HepG2 (cell line): Measurements from ENCODE around the gene ALG8. TPM values are rescaled to one million over a fixed set of nuclear protein-coding genes. Genes with fewer than 3 reads are reported as not detected.

Experiments used
- ARHGAP35 ChIP-seq: sonication (generic); formaldehyde crosslinking; IDR thresholded peaks from 2 replicates; pipeline ENCODE4 v1.9.0; 2022; ENCODE audit warnings: mild to moderate bottlenecking, inconsistent platforms, moderate library complexity, missing genetic modification reagents, borderline replicate concordance
- CENPX ChIP-seq: sonication (generic); formaldehyde crosslinking; IDR thresholded peaks from 2 replicates; pipeline ENCODE4 v1.9.0; 2021; ENCODE audit warnings: mild to moderate bottlenecking, missing genetic modification reagents, moderate library complexity
- DNMT1 ChIP-seq: sonication (generic); formaldehyde crosslinking; IDR thresholded peaks from 2 replicates; pipeline ENCODE4 v1.5.1; 2020; ENCODE audit warnings: mild to moderate bottlenecking, missing genetic modification reagents
- DNMT3B ChIP-seq: conservative IDR thresholded peaks from 2 replicates; pipeline ENCODE4 v1.6.1; 2016; ENCODE audit warnings: missing biosample characterization, control low read depth
- HMG20A ChIP-seq: IDR thresholded peaks from 2 replicates; pipeline ENCODE4 v1.6.1; 2016; ENCODE audit warnings: borderline replicate concordance
- MXD3 ChIP-seq: IDR thresholded peaks from 2 replicates; pipeline ENCODE4 v1.6.1; 2016; ENCODE audit warnings: mild to moderate bottlenecking, missing biosample characterization, missing genetic modification reagents
- NKX3-1 ChIP-seq: sonication (generic); formaldehyde crosslinking; IDR thresholded peaks from 2 replicates; pipeline ENCODE4 v1.5.0; 2020; ENCODE audit warnings: missing genetic modification reagents
- NR2C2 ChIP-seq: sonication (generic); formaldehyde crosslinking; IDR thresholded peaks from 2 replicates; pipeline ENCODE4 v1.4.0; 2020; ENCODE audit warnings: missing genetic modification reagents, mild to moderate bottlenecking, moderate library complexity, borderline replicate concordance
- RAD21 ChIP-seq: fragments of 450-650 bp; formaldehyde crosslinking; IDR thresholded peaks from 2 replicates; pipeline ENCODE4 v1.5.0; 2020; ENCODE audit warnings: mild to moderate bottlenecking
- RXRB ChIP-seq: IDR thresholded peaks from 2 replicates; pipeline ENCODE4 v1.6.1; 2016; ENCODE audit warnings: borderline replicate concordance, missing genetic modification reagents, missing compliant biosample characterization
- SMARCC2 ChIP-seq: fragments of 450-650 bp; IDR thresholded peaks from 2 replicates; pipeline ENCODE4 v1.6.1; 2017; ENCODE audit warnings: antibody characterized with exemption, mild to moderate bottlenecking
- SOX6 ChIP-seq, 2 experiments: fragments of 450-650 bp in 1 of 2; sonication (generic) in 1 of 2; formaldehyde crosslinking in 1 of 2; IDR thresholded peaks; 2 replicates each; pipeline versions ENCODE4 v1.4.0 to v1.6.1; 2017 to 2020; ENCODE audit warnings: antibody characterized with exemption in 1 of 2, mild to moderate bottlenecking in 1 of 2, missing genetic modification reagents in 1 of 2
- SP2 ChIP-seq: sonication (generic); formaldehyde crosslinking; IDR thresholded peaks from 2 replicates; pipeline ENCODE4 v1.5.1; 2020; ENCODE audit warnings: mild to moderate bottlenecking, missing genetic modification reagents
- SP4 ChIP-seq: sonication (generic); formaldehyde crosslinking; IDR thresholded peaks from 2 replicates; pipeline ENCODE4 v1.8.1; 2023; ENCODE audit warnings: mild to moderate bottlenecking, missing genetic modification reagents
- WIZ ChIP-seq: sonication (generic); formaldehyde crosslinking; IDR thresholded peaks from 2 replicates; pipeline ENCODE4 v1.5.1; 2020; ENCODE audit warnings: mild to moderate bottlenecking, missing genetic modification reagents
- ZBTB1 ChIP-seq: sonication (generic); formaldehyde crosslinking; IDR thresholded peaks from 2 replicates; pipeline ENCODE4 v1.4.0; 2020; ENCODE audit warnings: missing genetic modification reagents, borderline replicate concordance
- ZBTB7A ChIP-seq: sonication (generic); formaldehyde crosslinking; IDR thresholded peaks from 2 replicates; pipeline ENCODE4 v1.8.0; 2022; ENCODE audit warnings: mild to moderate bottlenecking, missing genetic modification reagents
- ZNF160 ChIP-seq: sonication (generic); formaldehyde crosslinking; IDR thresholded peaks from 2 replicates; pipeline ENCODE4 v1.8.0; 2022; ENCODE audit warnings: mild to moderate bottlenecking, inconsistent platforms, missing genetic modification reagents
- ZNF414 ChIP-seq: sonication (generic); formaldehyde crosslinking; IDR thresholded peaks from 2 replicates; pipeline ENCODE4 v1.5.0; 2020; ENCODE audit warnings: missing genetic modification reagents
- ZNF891 ChIP-seq: sonication (generic); formaldehyde crosslinking; IDR thresholded peaks from 2 replicates; pipeline ENCODE4 v1.5.0; 2020; ENCODE audit warnings: mild to moderate bottlenecking, missing genetic modification reagents
- polyA plus RNA-seq, 8 experiments: library from polyadenylated mRNA; depleted of rRNA in 3 of 8; stranded (reverse) in 7 of 8; unstranded in 1 of 8; fragments of >200 nt; fragmentation: Illumina TruSeq in 4 of 8; extraction: Trizol in 4 of 8; gene quantifications; 2 replicates each; pipeline versions ENCODE4 v1.2.1 to v1.2.3, GENCODE V29; 2011 to 2016; ENCODE audit warnings: low read depth in 4 of 8, missing spikeins in 1 of 8, mixed read lengths in 1 of 8; ENCODE audit not compliant: insufficient read depth in 1 of 8
- total RNA-seq, 5 experiments: library from RNA; depleted of rRNA; stranded (reverse); fragments of >200 nt; fragmentation: Illumina TruSeq; extraction: Trizol; gene quantifications; 2 replicates each; pipeline ENCODE4 v1.2.3, GENCODE V29; 2016; ENCODE audit warnings: low read depth in 1 of 5
- TF ChIP-seq, protein P1 (sequence below): IDR thresholded peaks from 2 replicates; pipeline ENCODE4 v1.6.1; 2012; ENCODE audit warnings: low read length, improper control_type of control experiment
- TF ChIP-seq, protein P2 (sequence below): sonication (generic); formaldehyde crosslinking; IDR thresholded peaks from 2 replicates; pipeline ENCODE4 v1.8.0; 2022; ENCODE audit warnings: mild to moderate bottlenecking, missing genetic modification reagents; ENCODE audit not compliant: insufficient replicate concordance

Gene ALG8
- total and polyA plus RNA-seq, 2 of the 13 experiments (the other 11 are each of a cell fraction or from before 2014, with no cell fraction given) = 75.8 to 88.0 TPM

GRCh38 chr11:78188286-78189173 lies 49.1 kb upstream of the ALG8 start, which contains the start of the genes KCTD21 and USP35 (continued):
- TF ChIP-seq ARHGAP35 (CRISPR knock-in tag) (peak; percentile 81; the same call in 1 of the 2 replicates), CENPX (CRISPR knock-in tag) (no peak), NKX3-1 (CRISPR knock-in tag) (peak; percentile 23; the same call in 1 of the 2 replicates), RXRB (peak; percentile 54), MXD3 (CRISPR knock-in tag) (peak; percentile 64), SP4 (CRISPR knock-in tag) (peak; percentile 97), SMARCC2 (no peak), ZNF414 (CRISPR knock-in tag) (peak; percentile 95), ZBTB7A (0 out of 2 replicates have a peak, but pooled peaks have one; percentile 35), WIZ (CRISPR knock-in tag) (peak; percentile 55; the same call in 1 of the 2 replicates), SP2 (peak; percentile 50), NR2C2 (CRISPR knock-in tag) (peak; percentile 89), DNMT1 (CRISPR knock-in tag) (peak; percentile 19; the same call in 1 of the 2 replicates), SOX6 (IDR thresholded peaks at IDR 0.05) (no peak), SOX6 (CRISPR knock-in tag; IDR thresholded peaks at IDR 0.05) (peak; percentile 75), ZBTB1 (CRISPR knock-in tag) (peak; percentile 96), HMG20A (CRISPR knock-in tag) (0 out of 2 replicates have a peak, but pooled peaks have one; percentile 16), ZNF160 (CRISPR knock-in tag) (peak; percentile 22; the same call in 1 of the 2 replicates), ZNF891 (peak; percentile 50; the same call in 1 of the 2 replicates), RAD21 (CRISPR knock-in tag) (0 out of 2 replicates have a peak, but pooled peaks have one; percentile 13), DNMT3B (CRISPR knock-in tag) (peak; percentile 9; the same call in 1 of the 2 replicates)
- TF ChIP-seq, protein P1, sequence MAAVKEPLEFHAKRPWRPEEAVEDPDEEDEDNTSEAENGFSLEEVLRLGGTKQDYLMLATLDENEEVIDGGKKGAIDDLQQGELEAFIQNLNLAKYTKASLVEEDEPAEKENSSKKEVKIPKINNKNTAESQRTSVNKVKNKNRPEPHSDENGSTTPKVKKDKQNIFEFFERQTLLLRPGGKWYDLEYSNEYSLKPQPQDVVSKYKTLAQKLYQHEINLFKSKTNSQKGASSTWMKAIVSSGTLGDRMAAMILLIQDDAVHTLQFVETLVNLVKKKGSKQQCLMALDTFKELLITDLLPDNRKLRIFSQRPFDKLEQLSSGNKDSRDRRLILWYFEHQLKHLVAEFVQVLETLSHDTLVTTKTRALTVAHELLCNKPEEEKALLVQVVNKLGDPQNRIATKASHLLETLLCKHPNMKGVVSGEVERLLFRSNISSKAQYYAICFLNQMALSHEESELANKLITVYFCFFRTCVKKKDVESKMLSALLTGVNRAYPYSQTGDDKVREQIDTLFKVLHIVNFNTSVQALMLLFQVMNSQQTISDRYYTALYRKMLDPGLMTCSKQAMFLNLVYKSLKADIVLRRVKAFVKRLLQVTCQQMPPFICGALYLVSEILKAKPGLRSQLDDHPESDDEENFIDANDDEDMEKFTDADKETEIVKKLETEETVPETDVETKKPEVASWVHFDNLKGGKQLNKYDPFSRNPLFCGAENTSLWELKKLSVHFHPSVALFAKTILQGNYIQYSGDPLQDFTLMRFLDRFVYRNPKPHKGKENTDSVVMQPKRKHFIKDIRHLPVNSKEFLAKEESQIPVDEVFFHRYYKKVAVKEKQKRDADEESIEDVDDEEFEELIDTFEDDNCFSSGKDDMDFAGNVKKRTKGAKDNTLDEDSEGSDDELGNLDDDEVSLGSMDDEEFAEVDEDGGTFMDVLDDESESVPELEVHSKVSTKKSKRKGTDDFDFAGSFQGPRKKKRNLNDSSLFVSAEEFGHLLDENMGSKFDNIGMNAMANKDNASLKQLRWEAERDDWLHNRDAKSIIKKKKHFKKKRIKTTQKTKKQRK = no peak
- TF ChIP-seq, protein P2, sequence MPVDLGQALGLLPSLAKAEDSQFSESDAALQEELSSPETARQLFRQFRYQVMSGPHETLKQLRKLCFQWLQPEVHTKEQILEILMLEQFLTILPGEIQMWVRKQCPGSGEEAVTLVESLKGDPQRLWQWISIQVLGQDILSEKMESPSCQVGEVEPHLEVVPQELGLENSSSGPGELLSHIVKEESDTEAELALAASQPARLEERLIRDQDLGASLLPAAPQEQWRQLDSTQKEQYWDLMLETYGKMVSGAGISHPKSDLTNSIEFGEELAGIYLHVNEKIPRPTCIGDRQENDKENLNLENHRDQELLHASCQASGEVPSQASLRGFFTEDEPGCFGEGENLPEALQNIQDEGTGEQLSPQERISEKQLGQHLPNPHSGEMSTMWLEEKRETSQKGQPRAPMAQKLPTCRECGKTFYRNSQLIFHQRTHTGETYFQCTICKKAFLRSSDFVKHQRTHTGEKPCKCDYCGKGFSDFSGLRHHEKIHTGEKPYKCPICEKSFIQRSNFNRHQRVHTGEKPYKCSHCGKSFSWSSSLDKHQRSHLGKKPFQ (CRISPR knock-in tag) = peak; percentile 66
